VCaP (cell line): Measurements from ENCODE around the gene UBE2S.
"Not testable (repeated sequence)": the region's sequence is repeated elsewhere in the genome, so short reads cannot be mapped to it uniquely, and the experiment has no call there.

ENCODE experiments used
- H3K27ac ChIP-seq: fragments of 450-650 bp; 2 replicates; pipeline ENCODE4 v1.5.1; 2017
- TF ChIP-seq, protein P1 (sequence below): fragments of 450-650 bp; conservative IDR thresholded peaks from 2 replicates; pipeline ENCODE4 v1.5.1; 2017; ENCODE audit warnings: mild to moderate bottlenecking, moderate library complexity

Gene UBE2S

DNA sequence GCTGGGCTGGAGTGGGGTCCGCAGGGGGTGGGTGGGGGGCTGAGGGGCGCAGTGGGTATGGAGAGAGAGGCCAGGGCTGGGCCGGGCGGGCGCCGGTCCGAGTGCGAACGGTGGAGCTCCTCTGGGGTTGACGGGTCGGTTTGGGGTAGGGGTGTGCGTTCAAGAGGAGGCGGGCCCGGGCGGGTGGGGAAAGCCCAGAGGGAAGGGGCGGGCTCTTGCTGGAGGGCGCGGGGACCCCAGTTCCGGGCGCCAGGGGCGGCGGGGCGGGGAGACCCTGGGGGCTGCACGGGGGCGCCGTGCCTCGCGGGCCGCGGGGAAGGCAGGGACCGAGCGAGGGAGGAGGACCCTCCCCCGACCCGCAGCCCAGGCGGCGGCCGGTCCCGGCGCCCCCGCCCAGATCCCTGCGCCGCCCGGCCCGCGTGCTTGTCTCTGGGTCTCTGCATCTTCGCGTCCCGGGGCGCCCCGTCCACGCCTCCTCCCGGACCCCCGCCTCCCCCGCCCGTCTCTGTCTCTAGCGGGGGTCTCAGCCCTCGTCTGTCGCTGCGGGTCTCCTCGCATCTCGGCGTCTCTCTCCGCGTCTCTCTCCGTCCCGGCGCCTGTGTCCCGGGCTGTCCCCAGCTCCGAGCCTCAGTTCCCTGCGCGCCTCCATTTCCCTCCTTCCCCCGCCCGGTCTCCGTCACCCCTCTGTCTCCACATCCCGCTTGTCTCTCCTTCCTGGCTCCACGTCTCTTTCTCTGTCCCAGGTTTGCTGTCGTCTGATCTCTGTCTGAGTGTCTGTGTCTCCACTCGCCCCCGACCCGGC, 43.8 kb upstream of the UBE2S start:
- TF ChIP-seq, protein P1, sequence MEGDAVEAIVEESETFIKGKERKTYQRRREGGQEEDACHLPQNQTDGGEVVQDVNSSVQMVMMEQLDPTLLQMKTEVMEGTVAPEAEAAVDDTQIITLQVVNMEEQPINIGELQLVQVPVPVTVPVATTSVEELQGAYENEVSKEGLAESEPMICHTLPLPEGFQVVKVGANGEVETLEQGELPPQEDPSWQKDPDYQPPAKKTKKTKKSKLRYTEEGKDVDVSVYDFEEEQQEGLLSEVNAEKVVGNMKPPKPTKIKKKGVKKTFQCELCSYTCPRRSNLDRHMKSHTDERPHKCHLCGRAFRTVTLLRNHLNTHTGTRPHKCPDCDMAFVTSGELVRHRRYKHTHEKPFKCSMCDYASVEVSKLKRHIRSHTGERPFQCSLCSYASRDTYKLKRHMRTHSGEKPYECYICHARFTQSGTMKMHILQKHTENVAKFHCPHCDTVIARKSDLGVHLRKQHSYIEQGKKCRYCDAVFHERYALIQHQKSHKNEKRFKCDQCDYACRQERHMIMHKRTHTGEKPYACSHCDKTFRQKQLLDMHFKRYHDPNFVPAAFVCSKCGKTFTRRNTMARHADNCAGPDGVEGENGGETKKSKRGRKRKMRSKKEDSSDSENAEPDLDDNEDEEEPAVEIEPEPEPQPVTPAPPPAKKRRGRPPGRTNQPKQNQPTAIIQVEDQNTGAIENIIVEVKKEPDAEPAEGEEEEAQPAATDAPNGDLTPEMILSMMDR: no peak
- no peak overlapping the region for H3K27ac ChIP-seq

DNA sequence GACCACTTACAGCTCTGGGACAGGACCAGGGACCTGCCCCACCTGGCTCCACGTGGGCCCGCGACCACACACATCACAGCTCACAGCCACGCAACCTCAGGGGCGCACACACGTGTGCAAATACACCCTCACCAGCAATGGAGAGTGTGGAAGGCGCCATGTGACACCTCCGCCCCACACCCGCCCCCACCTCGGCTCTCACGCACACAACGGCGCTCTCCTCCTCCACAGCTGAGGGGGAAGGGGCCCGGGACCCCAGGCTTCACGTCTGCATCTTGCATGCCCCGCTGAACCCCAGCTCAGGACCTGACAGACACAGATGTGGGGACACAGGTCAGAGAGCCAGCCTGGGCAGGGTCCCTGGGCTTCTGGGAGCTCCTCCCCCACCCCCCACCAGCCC, 41.9 kb upstream of the UBE2S start:
- H3K27ac ChIP-seq: no peak overlapping the region
- TF ChIP-seq, protein P1: no peak

DNA sequence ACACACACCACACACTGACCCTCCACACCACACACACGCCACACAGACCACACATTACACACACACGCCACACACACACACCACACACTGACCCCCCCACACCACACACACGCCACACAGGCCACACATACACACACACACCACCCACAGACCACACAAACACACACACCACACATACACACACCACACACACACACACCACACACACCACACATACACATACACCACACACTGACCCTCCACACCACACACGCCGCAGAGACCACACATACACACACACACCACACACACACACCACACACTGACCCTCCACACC, 40.5 kb upstream of the UBE2S start:
- not testable (repeated sequence) for H3K27ac ChIP-seq

DNA sequence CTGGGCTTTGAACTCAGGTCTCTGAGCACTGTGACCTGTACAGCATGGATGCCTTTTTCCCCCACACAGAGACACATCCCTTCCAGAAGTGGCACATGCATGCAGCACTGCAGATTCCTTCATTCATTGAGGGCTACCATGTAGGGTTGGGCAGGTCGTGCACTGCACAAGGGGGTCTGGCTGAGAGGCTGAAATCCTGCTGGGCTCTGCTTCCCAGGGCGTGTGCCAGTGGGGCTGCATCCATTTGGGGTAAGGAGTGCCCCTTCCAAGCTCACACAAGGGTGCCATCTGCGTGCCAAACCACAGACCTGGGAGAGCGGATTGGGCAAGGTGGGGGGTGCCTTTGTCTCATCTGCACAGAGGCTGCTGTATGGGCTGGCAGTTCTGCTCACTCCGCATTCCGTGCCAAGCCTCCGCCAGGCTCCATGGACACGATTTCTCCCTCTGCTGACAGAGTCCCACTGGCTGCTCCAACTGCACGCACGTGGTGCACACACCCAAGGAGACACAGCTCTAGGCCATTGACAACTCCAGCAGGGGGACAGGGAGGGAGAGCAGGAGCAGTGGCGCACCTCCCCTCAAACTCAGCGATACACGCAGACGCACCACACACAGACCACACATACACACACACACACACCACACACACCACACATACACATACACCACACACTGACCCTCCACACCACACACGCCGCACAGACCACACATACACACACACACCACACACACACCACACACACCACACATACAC, 40.0 kb upstream of the UBE2S start:
- no peak overlapping the region for H3K27ac ChIP-seq
- TF ChIP-seq, protein P1: no peak

DNA sequence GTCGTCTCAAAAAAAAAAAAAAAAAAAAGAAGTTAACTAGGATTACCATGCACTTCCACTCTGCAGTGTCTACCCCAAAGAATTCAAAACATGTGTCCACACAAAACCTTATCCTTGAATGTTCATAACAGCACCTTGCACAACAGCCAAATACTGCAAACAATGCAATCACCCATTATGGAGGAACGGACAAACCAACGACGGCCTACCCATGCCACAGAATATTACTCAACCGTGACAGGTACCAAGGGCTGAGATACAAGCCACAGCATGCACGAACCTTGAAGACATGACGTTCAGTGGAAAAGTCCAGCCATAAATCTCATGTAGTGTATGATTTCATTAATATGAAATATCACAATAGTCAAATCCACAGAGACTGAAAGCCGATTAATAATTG, 38.5 kb upstream of the UBE2S start:
- TF ChIP-seq, protein P1: no peak
- H3K27ac ChIP-seq: no peak overlapping the region

DNA sequence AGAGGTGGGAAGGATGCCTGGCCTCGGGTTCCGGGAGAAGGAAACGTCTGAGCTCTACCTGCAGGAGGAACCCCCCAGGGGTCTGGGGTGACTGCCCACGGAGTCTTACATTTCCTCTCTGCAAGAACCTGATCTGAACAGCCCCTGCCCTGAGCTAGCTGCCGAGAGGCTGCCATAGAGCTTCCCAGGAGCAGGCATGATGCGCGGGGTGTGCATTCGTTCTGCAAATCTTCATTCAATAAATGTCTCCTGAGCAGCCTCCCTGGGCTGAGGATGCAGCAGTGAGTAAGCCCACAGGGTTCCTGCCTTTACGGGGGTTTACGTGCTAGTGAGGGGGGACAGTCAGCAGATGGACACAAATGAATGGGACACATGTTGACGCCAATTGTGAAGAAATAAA, 37.1 kb upstream of the UBE2S start:
- no peak overlapping the region for H3K27ac ChIP-seq
- TF ChIP-seq, protein P1: no peak

DNA sequence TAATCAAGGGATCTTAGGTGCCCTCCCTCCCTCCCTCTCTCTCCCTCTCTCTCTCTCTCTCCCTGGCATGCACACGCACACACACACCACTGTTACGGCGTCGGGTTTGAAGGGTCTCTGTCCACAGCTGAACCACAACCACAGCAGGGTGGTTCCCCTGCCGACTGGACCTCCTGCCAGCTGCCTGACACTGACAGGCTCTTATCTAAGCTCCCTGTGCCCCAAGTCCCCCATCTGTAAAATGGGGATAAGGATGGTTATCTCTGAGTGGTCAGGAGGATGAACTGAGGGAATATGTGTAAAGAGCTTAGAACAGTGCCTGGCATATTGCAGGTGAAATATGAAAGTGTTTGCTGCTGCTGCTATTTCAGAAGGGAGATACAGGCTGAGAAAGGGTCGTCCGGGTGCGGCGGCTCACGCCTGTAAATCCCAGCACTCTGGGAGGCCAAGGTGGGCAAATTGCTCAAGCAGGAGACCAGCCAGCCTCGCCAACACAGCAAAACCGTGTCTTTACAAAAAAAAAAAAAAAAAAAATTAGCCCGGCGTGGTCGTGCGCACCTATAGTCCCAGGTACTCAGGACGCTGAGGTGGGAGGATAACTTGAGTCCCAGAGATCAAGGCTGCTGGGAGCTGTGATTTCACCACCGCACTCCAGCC, 36.4 kb upstream of the UBE2S start:
- TF ChIP-seq, protein P1: no peak
- H3K27ac ChIP-seq: no peak overlapping the region
